Measurements from ENCODE around the gene RAP1A. TPM values are rescaled to one million over a fixed set of nuclear protein-coding genes. Genes with fewer than 3 reads are reported as not detected.
A peak's percentile ranks its signal among the peaks of the same experiment; 100 is the strongest.

The RAP1A gene
- total RNA-seq, 1 experiment from 2014 or later = 55.3 TPM

GRCh38 chr1:111695801-111696200, 76.2 kb downstream of the RAP1A start:
- Histone ChIP-seq H3K4me2 (ENCODE audit: low read depth, low read length, poor library complexity, severe bottlenecking) (peak overlapping the region; percentile 44), H3K4me3 (ENCODE audit: low read length) (no peak overlapping the region), H3K9me3 (ENCODE audit: low read length) (no peaks in the 10 kb centered on the region), H3K27me3 (ENCODE audit: low read length) (no peaks in the 10 kb centered on the region), H3K9me2 (replicated peaks; ENCODE audit: insufficient read depth, low read length) (no peaks in the 10 kb centered on the region), H3K27ac (ENCODE audit: low read length) (peak overlapping the region; percentile 65), H4K20me1 (ENCODE audit: insufficient read depth, low read depth, low read length) (no peaks in the 10 kb centered on the region), H3K4me1 (ENCODE audit: low read length) (peaks cover 57% of the 10 kb centered on the region), H3K79me2 (ENCODE audit: low read length) (peaks cover 15% of the 10 kb centered on the region), H3K36me3 (ENCODE audit: insufficient read depth, low read length) (peaks cover 23% of the 10 kb centered on the region; the same call in 1 of the 2 replicates), H2AFZ (ENCODE audit: low read length) (no peak overlapping the region), H3K9ac (ENCODE audit: low read length) (no peak overlapping the region)
- no peak for DNase-seq

- Histone ChIP-seq H3K4me2 (ENCODE audit: low read depth, low read length, poor library complexity, severe bottlenecking) (peak overlapping the region; percentile 44), H4K20me1 (ENCODE audit: insufficient read depth, low read depth, low read length) (no peaks in the 10 kb centered on the region), H3K4me3 (ENCODE audit: low read length) (no peak overlapping the region), H2AFZ (ENCODE audit: low read length) (no peak overlapping the region), H3K9me3 (ENCODE audit: low read length) (no peaks in the 10 kb centered on the region), H3K4me1 (ENCODE audit: low read length) (peaks cover 55% of the 10 kb centered on the region), H3K79me2 (ENCODE audit: low read length) (peaks cover 9% of the 10 kb centered on the region; the same call in 1 of the 2 replicates), H3K36me3 (ENCODE audit: insufficient read depth, low read length) (peaks cover 23% of the 10 kb centered on the region; the same call in 1 of the 2 replicates), H3K27ac (ENCODE audit: low read length) (peak overlapping the region; percentile 65), H3K27me3 (ENCODE audit: low read length) (no peaks in the 10 kb centered on the region), H3K9me2 (replicated peaks; ENCODE audit: insufficient read depth, low read length) (no peaks in the 10 kb centered on the region), H3K9ac (ENCODE audit: low read length) (peak overlapping the region; percentile 18; the same call in 1 of the 2 replicates)
- DNase-seq = no peak
Observed at GRCh38 chr1:111696330-111696729, 76.7 kb downstream of the RAP1A start.

- H2AFZ ChIP-seq (ENCODE audit: low read length) = no peak overlapping the region
- no peak for DNase-seq
- H3K4me1 ChIP-seq (ENCODE audit: low read length) = peaks cover 37% of the 10 kb centered on the region
- H3K9me2 ChIP-seq (replicated peaks; ENCODE audit: insufficient read depth, low read length) = no peaks in the 10 kb centered on the region
- H3K79me2 ChIP-seq (ENCODE audit: low read length) = peaks cover 4% of the 10 kb centered on the region; the same call in 1 of the 2 replicates
- H3K4me3 ChIP-seq (ENCODE audit: low read length) = no peak overlapping the region
- H3K36me3 ChIP-seq (ENCODE audit: insufficient read depth, low read length) = peaks cover 19% of the 10 kb centered on the region; the same call in 1 of the 2 replicates
- H4K20me1 ChIP-seq (ENCODE audit: insufficient read depth, low read depth, low read length) = no peaks in the 10 kb centered on the region
- H3K9me3 ChIP-seq (ENCODE audit: low read length) = no peaks in the 10 kb centered on the region
- no peak overlapping the region for H3K4me2 ChIP-seq (ENCODE audit: low read depth, low read length, poor library complexity, severe bottlenecking)
- H3K9ac ChIP-seq (ENCODE audit: low read length) = no peak overlapping the region
- H3K27me3 ChIP-seq (ENCODE audit: low read length) = no peaks in the 10 kb centered on the region
- H3K27ac ChIP-seq (ENCODE audit: low read length) = no peak overlapping the region
Observed at GRCh38 chr1:111699268-111699667, 79.7 kb downstream of the RAP1A start.

- Histone ChIP-seq H4K20me1 (ENCODE audit: insufficient read depth, low read depth, low read length) (no peaks in the 10 kb centered on the region), H3K36me3 (ENCODE audit: insufficient read depth, low read length) (peaks cover 18% of the 10 kb centered on the region; the same call in 1 of the 2 replicates), H3K4me3 (ENCODE audit: low read length) (no peak overlapping the region), H3K4me2 (ENCODE audit: low read depth, low read length, poor library complexity, severe bottlenecking) (no peak overlapping the region), H3K79me2 (ENCODE audit: low read length) (no peaks in the 10 kb centered on the region), H3K9ac (ENCODE audit: low read length) (no peak overlapping the region), H3K9me3 (ENCODE audit: low read length) (no peaks in the 10 kb centered on the region), H3K27ac (ENCODE audit: low read length) (no peak overlapping the region), H3K4me1 (ENCODE audit: low read length) (peaks cover 29% of the 10 kb centered on the region), H3K9me2 (replicated peaks; ENCODE audit: insufficient read depth, low read length) (no peaks in the 10 kb centered on the region), H2AFZ (ENCODE audit: low read length) (no peak overlapping the region), H3K27me3 (ENCODE audit: low read length) (no peaks in the 10 kb centered on the region)
- no peak for DNase-seq
Observed at GRCh38 chr1:111702504-111703050, 83.0 kb downstream of the RAP1A start.

GRCh38 chr1:111704240-111704639, 84.7 kb downstream of the RAP1A start:
- H3K27me3 ChIP-seq (ENCODE audit: low read length) = no peaks in the 10 kb centered on the region
- H2AFZ ChIP-seq (ENCODE audit: low read length) = no peak overlapping the region
- H4K20me1 ChIP-seq (ENCODE audit: insufficient read depth, low read depth, low read length) = no peaks in the 10 kb centered on the region
- H3K9me2 ChIP-seq (replicated peaks; ENCODE audit: insufficient read depth, low read length) = no peaks in the 10 kb centered on the region
- H3K4me1 ChIP-seq (ENCODE audit: low read length) = peaks cover 28% of the 10 kb centered on the region
- no peaks in the 10 kb centered on the region for H3K9me3 ChIP-seq (ENCODE audit: low read length)
- no peaks in the 10 kb centered on the region for H3K79me2 ChIP-seq (ENCODE audit: low read length)
- peaks cover 15% of the 10 kb centered on the region; the same call in 1 of the 2 replicates for H3K36me3 ChIP-seq (ENCODE audit: insufficient read depth, low read length)
- no peak for DNase-seq
- H3K27ac ChIP-seq (ENCODE audit: low read length) = no peak overlapping the region
- no peak overlapping the region for H3K4me2 ChIP-seq (ENCODE audit: low read depth, low read length, poor library complexity, severe bottlenecking)
- no peak overlapping the region for H3K9ac ChIP-seq (ENCODE audit: low read length)
- H3K4me3 ChIP-seq (ENCODE audit: low read length) = no peak overlapping the region

- Histone ChIP-seq H3K4me3 (ENCODE audit: low read length) (no peak overlapping the region), H3K27me3 (ENCODE audit: low read length) (no peaks in the 10 kb centered on the region), H3K9me2 (replicated peaks; ENCODE audit: insufficient read depth, low read length) (no peaks in the 10 kb centered on the region), H3K79me2 (ENCODE audit: low read length) (no peaks in the 10 kb centered on the region), H2AFZ (ENCODE audit: low read length) (no peak overlapping the region), H3K4me2 (ENCODE audit: low read depth, low read length, poor library complexity, severe bottlenecking) (no peak overlapping the region), H3K9me3 (ENCODE audit: low read length) (no peaks in the 10 kb centered on the region), H3K4me1 (ENCODE audit: low read length) (peaks cover 31% of the 10 kb centered on the region), H3K36me3 (ENCODE audit: insufficient read depth, low read length) (peaks cover 14% of the 10 kb centered on the region; the same call in 1 of the 2 replicates), H3K27ac (ENCODE audit: low read length) (no peak overlapping the region), H3K9ac (ENCODE audit: low read length) (no peak overlapping the region), H4K20me1 (ENCODE audit: insufficient read depth, low read depth, low read length) (no peaks in the 10 kb centered on the region)
- no peak for DNase-seq
Observed at GRCh38 chr1:111704776-111705175, 85.2 kb downstream of the RAP1A start.

- H3K9me3 ChIP-seq (ENCODE audit: low read length) = no peaks in the 10 kb centered on the region
- no peak for DNase-seq
- peaks cover 10% of the 10 kb centered on the region; the same call in 1 of the 2 replicates for H3K36me3 ChIP-seq (ENCODE audit: insufficient read depth, low read length)
- H3K4me2 ChIP-seq (ENCODE audit: low read depth, low read length, poor library complexity, severe bottlenecking) = no peak overlapping the region
- H3K4me1 ChIP-seq (ENCODE audit: low read length) = peaks cover 36% of the 10 kb centered on the region
- no peak overlapping the region for H2AFZ ChIP-seq (ENCODE audit: low read length)
- H3K4me3 ChIP-seq (ENCODE audit: low read length) = no peak overlapping the region
- H3K9ac ChIP-seq (ENCODE audit: low read length) = no peak overlapping the region
- H4K20me1 ChIP-seq (ENCODE audit: insufficient read depth, low read depth, low read length) = no peaks in the 10 kb centered on the region
- peak overlapping the region; percentile 49 for H3K27ac ChIP-seq (ENCODE audit: low read length)
- no peaks in the 10 kb centered on the region for H3K79me2 ChIP-seq (ENCODE audit: low read length)
- no peaks in the 10 kb centered on the region for H3K27me3 ChIP-seq (ENCODE audit: low read length)
- H3K9me2 ChIP-seq (replicated peaks; ENCODE audit: insufficient read depth, low read length) = no peaks in the 10 kb centered on the region
Observed at GRCh38 chr1:111705841-111706240, 86.3 kb downstream of the RAP1A start.

GRCh38 chr1:111706921-111707320, 87.3 kb downstream of the RAP1A start:
- no peak overlapping the region for H3K4me3 ChIP-seq (ENCODE audit: low read length)
- no peak overlapping the region for H2AFZ ChIP-seq (ENCODE audit: low read length)
- H3K4me1 ChIP-seq (ENCODE audit: low read length) = peaks cover 46% of the 10 kb centered on the region
- H3K79me2 ChIP-seq (ENCODE audit: low read length) = no peaks in the 10 kb centered on the region
- H3K9ac ChIP-seq (ENCODE audit: low read length) = no peak overlapping the region
- no peak for DNase-seq
- H3K9me3 ChIP-seq (ENCODE audit: low read length) = no peaks in the 10 kb centered on the region
- no peaks in the 10 kb centered on the region for H3K9me2 ChIP-seq (replicated peaks; ENCODE audit: insufficient read depth, low read length)
- no peak overlapping the region for H3K27ac ChIP-seq (ENCODE audit: low read length)
- no peaks in the 10 kb centered on the region for H4K20me1 ChIP-seq (ENCODE audit: insufficient read depth, low read depth, low read length)
- H3K36me3 ChIP-seq (ENCODE audit: insufficient read depth, low read length) = peaks cover 10% of the 10 kb centered on the region; the same call in 1 of the 2 replicates
- H3K4me2 ChIP-seq (ENCODE audit: low read depth, low read length, poor library complexity, severe bottlenecking) = no peak overlapping the region
- H3K27me3 ChIP-seq (ENCODE audit: low read length) = no peaks in the 10 kb centered on the region

Measured in Karpas-422 (cell line).